B cell (primary cell): ENCODE measurements around the gene PHF21B. TPM values are rescaled to one million over a fixed set of nuclear protein-coding genes. Genes with fewer than 3 reads are reported as not detected.
"Not testable (repeated sequence)": the region's sequence is repeated elsewhere in the genome, so short reads cannot be mapped to it uniquely, and the experiment has no call there.

Experiments used
- ATAC-seq: fragments of 200-7000 bp; cut with Tn5 transposase; one replicate; pipeline ENCODE4 v1.10.0; 2021; ENCODE audit warnings: low read depth, mild to moderate bottlenecking, moderate number of reproducible peaks, moderate library complexity
- CTCF ChIA-PET: fragments of 350-600 bp; sonication (Branson Sonifier 250); formaldehyde crosslinking; loops from one replicate; lab custom pipeline; 2021; ENCODE audit warnings: antibody characterized with exemption, inconsistent platforms; lab: Charles Lee
- POLR2A ChIA-PET: fragments of 350-600 bp; sonication (Branson Sonifier 250); formaldehyde crosslinking; loops from one replicate; lab custom pipeline; 2021; ENCODE audit warnings: antibody characterized with exemption; lab: Charles Lee
- DNase-seq: peaks from one replicate; pipeline ENCODE4 v3.0.0; 2013
- H2AFZ ChIP-seq: 2 replicates; pipeline ENCODE4 v1.6.1; 2012; ENCODE audit warnings: mild to moderate bottlenecking, low read depth, low read length; ENCODE audit not compliant: insufficient read depth, poor library complexity, severe bottlenecking
- H3K27ac ChIP-seq, 2 donors: 1 replicate in 1 of 2; 2 replicates in 1 of 2; pipeline ENCODE4 v1.5.1; 2012 to 2013; ENCODE audit warnings: low read length in 2 of 2, mild to moderate bottlenecking in 2 of 2, moderate library complexity in 1 of 2
- H3K27me3 ChIP-seq, 4 experiments: fragments of 200-600 bp in 1 of 4; sonication (generic) in 1 of 4; replicated peaks in 1 of 4; 1 replicate in 2 of 4; 2 replicates in 2 of 4; pipeline versions ENCODE4 v1.6.1 to v1.7.0; 2013 to 2016; ENCODE audit warnings: low read length in 3 of 4, mild to moderate bottlenecking in 2 of 4, mixed read lengths in 1 of 4, moderate library complexity in 1 of 4; ENCODE audit not compliant: insufficient read depth in 4 of 4, control insufficient read depth in 3 of 4; ENCODE audit errors: control extremely low read depth in 1 of 4
- H3K36me3 ChIP-seq, 2 experiments: replicated peaks in 1 of 2; 1 replicate in 1 of 2; 2 replicates in 1 of 2; pipeline versions ENCODE4 v1.6.1 to v1.7.1; 2013; ENCODE audit warnings: low read length in 1 of 2; ENCODE audit not compliant: insufficient read depth in 2 of 2, control insufficient read depth in 1 of 2; ENCODE audit errors: control extremely low read depth in 1 of 2, extremely low read depth in 1 of 2
- H3K4me1 ChIP-seq, 2 donors: fragments of 200-600 bp in 1 of 2; sonication (generic) in 1 of 2; 1 replicate in 1 of 2; 2 replicates in 1 of 2; pipeline versions ENCODE4 v1.5.1 to v1.6.1; 2013 to 2017; ENCODE audit warnings: low read length in 2 of 2; ENCODE audit not compliant: control insufficient read depth in 2 of 2, insufficient read depth in 2 of 2
- H3K4me2 ChIP-seq: replicated peaks from 2 replicates; pipeline ENCODE3; 2012; ENCODE audit warnings: mild to moderate bottlenecking, low read depth, low read length; ENCODE audit not compliant: poor library complexity, severe bottlenecking
- H3K4me3 ChIP-seq, 5 experiments: fragments of 200-600 bp in 1 of 5; sonication (generic) in 1 of 5; 1 replicate in 3 of 5; 2 replicates in 2 of 5; pipeline versions ENCODE4 v1.5.1 to v1.7.0; 2011 to 2016; ENCODE audit warnings: low read length in 4 of 5, mild to moderate bottlenecking in 4 of 5, low read depth in 2 of 5, control low read depth in 1 of 5, moderate library complexity in 1 of 5; ENCODE audit not compliant: insufficient read depth in 1 of 5; ENCODE audit errors: control extremely low read depth in 1 of 5, extremely low read depth in 1 of 5
- H3K79me2 ChIP-seq: fragments of 200-600 bp; sonication (generic); one replicate; pipeline ENCODE4 v1.6.0; 2016; ENCODE audit warnings: low read length; ENCODE audit not compliant: control insufficient read depth, insufficient read depth
- H3K9ac ChIP-seq: fragments of 200-600 bp; sonication (generic); 2 replicates; pipeline ENCODE4 v1.6.1; 2017; ENCODE audit warnings: mild to moderate bottlenecking, low read length, moderate library complexity
- H3K9me3 ChIP-seq, 3 donors: one replicate each; pipeline versions ENCODE4 v1.6.1 to v1.7.1; 2013; ENCODE audit warnings: low read length in 2 of 3; ENCODE audit not compliant: control insufficient read depth in 2 of 3, insufficient read depth in 1 of 3; ENCODE audit errors: control extremely low read depth in 1 of 3
- H4K20me1 ChIP-seq: 2 replicates; pipeline ENCODE4 v1.6.0; 2012; ENCODE audit warnings: mild to moderate bottlenecking, low read length; ENCODE audit not compliant: insufficient read depth, control insufficient read depth, poor library complexity, severe bottlenecking
- H3K27ac Mint-ChIP-seq: one replicate; pipeline ENCODE4 v1.8.0; 2021; ENCODE audit warnings: mixed read lengths
- H3K27me3 Mint-ChIP-seq: one replicate; pipeline ENCODE4 v1.8.0; 2021; ENCODE audit warnings: mixed read lengths
- H3K4me1 Mint-ChIP-seq: one replicate; pipeline ENCODE4 v1.8.0; 2021; ENCODE audit warnings: mixed read lengths
- H3K4me3 Mint-ChIP-seq: one replicate; pipeline ENCODE4 v1.8.0; 2021; ENCODE audit warnings: mixed read lengths
- H3K9me3 Mint-ChIP-seq: one replicate; pipeline ENCODE4 v1.8.0; 2022; ENCODE audit warnings: mixed read lengths; ENCODE audit not compliant: insufficient read depth
- CTCF ChIP-seq: fragments of 200-600 bp; IDR thresholded peaks from one replicate; pipeline ENCODE4 v1.8.0; 2022; ENCODE audit warnings: antibody characterized with exemption, mild to moderate bottlenecking
- EZH2 ChIP-seq: IDR thresholded peaks from 2 replicates; pipeline ENCODE4 v1.6.1; 2012; ENCODE audit warnings: borderline replicate concordance, low read depth, mild to moderate bottlenecking, moderate library complexity, low read length; ENCODE audit not compliant: insufficient read depth, poor library complexity, severe bottlenecking
- WGBS: methylation state at CpG from one replicate; pipeline ENCODE4 v1.1.5; 2013; ENCODE audit warnings: missing lambda C conversion rate; ENCODE audit not compliant: insufficient coverage; 5-methylcytosine and 5-hydroxymethylcytosine counted together
- intact Hi-C: fragments of 100-400 bp; cut with micrococcal nuclease; formaldehyde crosslinking; loops from one replicate; pipeline ENCODE4 v1.10.0; 2022
- polyA plus RNA-seq: library from polyadenylated mRNA; depleted of rRNA; stranded (reverse); fragments of >200 nt; gene quantifications from 2 replicates; pipeline ENCODE4 v1.2.3, GENCODE V29; 2012
- total RNA-seq, 2 donors: library from RNA; stranded (reverse); fragments of 120-200 nt in 1 of 2; gene quantifications; 1 replicate in 1 of 2; 2 replicates in 1 of 2; pipeline versions ENCODE4 v1.2.3 to v1.2.4, GENCODE V29; 2013 to 2022

Gene PHF21B
- total and polyA plus RNA-seq, 2 donors (not counting 1 experiment from before 2014, with no cell fraction given), result not detected

- Histone ChIP-seq H3K9ac (no peak overlapping the region), H3K4me1 (no peaks in the 10 kb centered on the region), H3K4me2 (no peak overlapping the region), H3K36me3 (no peaks in the 10 kb centered on the region), H3K79me2 (no peaks in the 10 kb centered on the region), H3K4me3 (no peak overlapping the region), H3K27ac (no peak overlapping the region), H4K20me1 (no peaks in the 10 kb centered on the region), H3K9me3 (no peaks in the 10 kb centered on the region), H2AFZ (no peak overlapping the region), H3K27me3 (no peaks in the 10 kb centered on the region)
- POLR2A ChIA-PET, result no interaction called here
- no peak overlapping the region for H3K27ac Mint-ChIP-seq
- 88% methylated on average over 1 of the region's 5 CpGs for WGBS
- H3K27me3 Mint-ChIP-seq, result peaks cover 2% of the 10 kb centered on the region
- no peak overlapping the region for H3K4me3 Mint-ChIP-seq
- DNase-seq (no peak), ATAC-seq (no peak)
- CTCF ChIA-PET, result no interaction called here
- H3K4me1 Mint-ChIP-seq, result no peaks in the 10 kb centered on the region
- H3K9me3 Mint-ChIP-seq, result no peaks in the 10 kb centered on the region
- TF ChIP-seq CTCF (no peak), EZH2 (no peak)
- intact Hi-C loops, result no loop called here
Measured at GRCh38 chr22:44855855-44856254, 153.9 kb downstream of the PHF21B start.

- ATAC-seq, H3K4me1 Mint-ChIP-seq, H3K79me2 ChIP-seq, H3K4me3 ChIP-seq, H3K27me3 ChIP-seq, intact Hi-C loops, H3K4me1 ChIP-seq, H3K27ac ChIP-seq, H3K9me3 ChIP-seq, H3K27me3 Mint-ChIP-seq, H3K9me3 Mint-ChIP-seq, H3K4me3 Mint-ChIP-seq, CTCF ChIA-PET, H2AFZ ChIP-seq, H3K4me2 ChIP-seq, DNase-seq, H4K20me1 ChIP-seq, H3K9ac ChIP-seq, H3K27ac Mint-ChIP-seq, H3K36me3 ChIP-seq: not testable (repeated sequence)
- 96% methylated on average over 4 of the region's 8 CpGs for WGBS
- POLR2A ChIA-PET, result interaction anchor here (0.7 kb wide), 1 partner anchor 100 kb away, joined by 3 read pairs; no protein-coding TSS in a partner anchor
Measured at GRCh38 chr22:44854641-44855040, 155.2 kb downstream of the PHF21B start.
